AG04449 (cell line): ENCODE data around the gene CECR2.

ENCODE experiments used
- CTCF ChIA-PET: fragments of 350-600 bp; formaldehyde crosslinking; extraction: SDS; loops from one replicate; lab custom pipeline; 2021; ENCODE audit warnings: antibody characterized with exemption; lab: Yijun Ruan, JAX
- POLR2A ChIA-PET: fragments of 400-600, 350-600 bp; formaldehyde crosslinking; extraction: SDS; loops from one replicate; lab custom pipeline; 2020; ENCODE audit warnings: antibody characterized with exemption, inconsistent platforms; lab: Yijun Ruan, JAX
- DNase-seq: peaks from one replicate; pipeline ENCODE4 v3.0.0-alpha.2; 2010; ENCODE audit warnings: low read depth, low spot score
- H3K4me3 ChIP-seq: 2 replicates; pipeline ENCODE4 v1.5.1; 2011; ENCODE audit warnings: low read depth, mild to moderate bottlenecking, control low read depth, low read length
- TF ChIP-seq, protein P1 (sequence below): IDR thresholded peaks from one replicate; pipeline ENCODE4 v1.5.1; 2011; ENCODE audit warnings: mild to moderate bottlenecking, moderate library complexity, low read length, control low read depth, inconsistent platforms; ENCODE audit not compliant: insufficient read depth; ENCODE audit errors: missing control alignments

Gene CECR2

DNA sequence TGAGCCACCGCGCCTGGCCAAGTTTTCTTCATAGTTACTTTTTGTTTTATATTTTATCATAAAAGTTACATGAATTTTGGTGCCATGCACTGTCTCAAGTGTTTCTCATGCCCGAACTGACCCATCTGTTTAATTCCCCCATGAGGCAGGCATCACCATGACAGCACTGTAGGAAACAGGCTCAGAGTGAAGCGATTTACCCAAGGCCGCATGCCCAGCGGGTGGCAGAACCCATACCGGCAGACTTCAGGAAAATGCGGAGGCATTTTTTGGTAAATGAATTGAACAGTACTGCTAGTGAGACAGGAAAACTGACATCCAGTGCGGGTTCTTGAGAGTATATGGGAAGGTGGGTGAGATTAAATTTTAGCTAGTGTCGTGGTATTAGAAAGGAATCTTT lies 19.0 kb downstream of the CECR2 start:
- DNase-seq: no peak
- CTCF ChIA-PET: no interaction called here
- no peak overlapping the region for H3K4me3 ChIP-seq
- POLR2A ChIA-PET: no interaction called here
- TF ChIP-seq, protein P1, sequence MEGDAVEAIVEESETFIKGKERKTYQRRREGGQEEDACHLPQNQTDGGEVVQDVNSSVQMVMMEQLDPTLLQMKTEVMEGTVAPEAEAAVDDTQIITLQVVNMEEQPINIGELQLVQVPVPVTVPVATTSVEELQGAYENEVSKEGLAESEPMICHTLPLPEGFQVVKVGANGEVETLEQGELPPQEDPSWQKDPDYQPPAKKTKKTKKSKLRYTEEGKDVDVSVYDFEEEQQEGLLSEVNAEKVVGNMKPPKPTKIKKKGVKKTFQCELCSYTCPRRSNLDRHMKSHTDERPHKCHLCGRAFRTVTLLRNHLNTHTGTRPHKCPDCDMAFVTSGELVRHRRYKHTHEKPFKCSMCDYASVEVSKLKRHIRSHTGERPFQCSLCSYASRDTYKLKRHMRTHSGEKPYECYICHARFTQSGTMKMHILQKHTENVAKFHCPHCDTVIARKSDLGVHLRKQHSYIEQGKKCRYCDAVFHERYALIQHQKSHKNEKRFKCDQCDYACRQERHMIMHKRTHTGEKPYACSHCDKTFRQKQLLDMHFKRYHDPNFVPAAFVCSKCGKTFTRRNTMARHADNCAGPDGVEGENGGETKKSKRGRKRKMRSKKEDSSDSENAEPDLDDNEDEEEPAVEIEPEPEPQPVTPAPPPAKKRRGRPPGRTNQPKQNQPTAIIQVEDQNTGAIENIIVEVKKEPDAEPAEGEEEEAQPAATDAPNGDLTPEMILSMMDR: no peak

DNA sequence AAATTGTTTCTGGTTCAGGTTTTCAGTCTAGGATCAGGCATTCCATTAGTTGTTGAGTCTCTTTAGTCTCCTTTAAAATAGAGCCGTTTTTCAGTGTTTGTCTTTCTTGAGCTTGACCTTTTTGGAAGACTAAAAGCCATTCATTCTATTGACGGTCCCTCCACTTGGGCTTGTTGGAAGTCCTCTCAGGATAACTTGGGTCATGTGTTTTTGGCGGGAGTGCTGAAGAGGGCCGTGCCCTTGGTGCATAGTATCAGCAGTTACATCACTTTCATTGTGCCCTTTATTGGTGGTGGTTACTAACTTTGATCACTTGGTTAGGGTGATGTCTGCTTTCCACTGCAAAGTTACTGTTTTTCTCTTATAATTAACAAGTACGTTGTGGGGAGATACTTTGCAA lies 20.8 kb downstream of the CECR2 start:
- POLR2A ChIA-PET: no interaction called here
- TF ChIP-seq, protein P1: no peak
- no peak for DNase-seq
- CTCF ChIA-PET: no interaction called here
- H3K4me3 ChIP-seq: no peak overlapping the region

DNA sequence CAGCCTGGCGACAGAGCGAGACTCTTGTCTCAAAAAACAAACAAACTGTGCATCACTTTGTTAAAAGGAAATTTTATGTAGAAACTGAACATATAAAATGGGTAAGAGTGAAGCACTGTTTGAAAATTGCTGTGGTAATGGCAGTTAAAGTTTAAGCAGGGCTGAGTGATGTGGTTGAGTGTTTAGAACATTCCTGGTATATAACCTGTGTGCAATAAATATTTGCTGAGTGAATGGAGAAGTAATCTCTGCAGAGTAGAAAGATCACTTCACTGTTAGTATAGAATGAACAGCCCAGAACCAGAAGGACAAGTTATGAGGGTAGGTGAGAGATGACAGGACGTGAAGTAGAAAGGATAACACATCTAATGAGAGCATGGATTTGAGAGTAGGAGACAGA lies 27.3 kb downstream of the CECR2 start:
- TF ChIP-seq, protein P1: no peak
- ChIA-PET CTCF (no interaction called here), POLR2A (no interaction called here)
- DNase-seq: no peak
- H3K4me3 ChIP-seq: no peak overlapping the region

DNA sequence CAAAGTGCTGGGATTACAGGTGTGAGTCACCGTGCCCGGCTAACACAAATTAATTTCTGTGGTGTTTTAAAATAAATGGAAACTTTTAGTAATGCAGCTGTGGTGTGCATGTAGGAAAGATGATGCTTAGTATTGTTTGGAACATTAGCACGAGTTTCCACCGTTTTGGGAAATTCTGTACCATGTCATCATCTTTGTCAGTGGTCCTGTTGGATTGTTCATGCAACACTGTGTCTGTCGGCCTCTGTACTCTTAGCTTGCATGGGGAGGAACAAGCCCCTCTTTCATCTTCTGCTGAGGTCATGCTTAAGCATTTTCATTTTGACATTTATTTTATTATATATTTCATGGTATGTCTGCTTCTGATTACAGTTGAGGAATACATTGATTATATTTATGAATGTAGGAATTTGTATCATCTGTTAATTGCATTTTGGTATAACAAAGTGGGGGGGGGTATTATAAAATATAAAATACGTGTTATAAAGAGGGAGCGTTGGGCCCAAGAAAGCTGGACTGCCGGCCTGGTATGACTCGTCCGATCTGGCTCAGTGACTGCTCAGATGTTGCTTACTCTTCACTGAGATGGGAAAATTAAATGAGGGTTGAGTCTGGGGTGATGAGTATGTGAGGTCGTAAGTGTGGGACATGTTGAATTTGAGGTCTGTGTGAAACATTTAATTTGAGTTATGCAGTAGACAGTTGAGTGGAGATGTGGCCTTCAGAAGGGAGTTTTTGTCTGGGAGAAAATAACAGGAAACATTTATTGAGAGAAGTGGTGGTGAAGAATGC lies 28.7 kb downstream of the CECR2 start:
- POLR2A ChIA-PET: no interaction called here

DNA sequence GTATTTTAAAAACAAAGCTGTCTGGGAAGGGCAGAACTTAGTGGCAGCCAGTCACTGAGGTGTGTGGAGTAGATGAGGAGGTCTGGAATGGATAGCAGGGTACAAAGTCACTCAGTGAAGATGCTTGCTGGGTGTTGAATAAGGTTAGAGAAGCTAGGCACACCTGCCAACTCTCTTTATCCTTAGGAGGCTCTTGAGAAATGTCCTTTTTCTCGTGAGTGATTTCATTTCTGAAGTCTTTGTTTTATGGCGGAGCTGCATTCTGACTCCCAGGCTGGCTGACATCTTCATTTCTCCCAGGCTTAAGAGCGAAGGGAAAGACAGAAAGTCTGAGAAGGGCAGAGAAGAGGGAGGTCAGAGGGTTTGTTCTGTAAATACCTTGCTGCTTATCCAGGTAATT lies 31.0 kb downstream of the CECR2 start:
- POLR2A ChIA-PET: no interaction called here
- no peak for DNase-seq

More for the DNA sequence above, 28.7 kb downstream of the CECR2 start:
- TF ChIP-seq, protein P1: no peak
- H3K4me3 ChIP-seq: no peak overlapping the region
- DNase-seq: no peak
- CTCF ChIA-PET: no interaction called here

DNA sequence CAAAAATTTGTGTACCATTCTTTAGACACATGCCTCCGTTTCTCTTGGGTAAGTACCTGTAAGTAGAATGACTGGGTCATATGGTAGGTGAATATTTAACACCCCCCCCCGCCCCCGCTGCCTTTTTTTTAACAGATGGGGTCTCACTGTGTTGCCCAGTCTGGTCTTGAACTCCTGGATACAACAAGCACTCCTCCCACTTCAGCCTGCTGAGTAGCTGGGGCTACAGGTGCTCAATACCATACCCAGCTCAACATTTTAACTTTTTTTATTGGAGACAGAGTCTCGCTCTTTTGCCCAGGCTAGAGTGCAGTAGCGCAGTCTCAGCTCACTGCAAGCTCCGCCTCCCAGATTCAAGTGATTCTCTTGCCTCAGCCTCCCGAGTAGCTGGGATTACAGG lies 32.5 kb downstream of the CECR2 start:
- H3K4me3 ChIP-seq: no peak overlapping the region
- CTCF ChIA-PET: no interaction called here
- DNase-seq: no peak
- TF ChIP-seq, protein P1: no peak
- POLR2A ChIA-PET: no interaction called here

More for the DNA sequence above, 31.0 kb downstream of the CECR2 start:
- TF ChIP-seq, protein P1: no peak
- H3K4me3 ChIP-seq: no peak overlapping the region
- CTCF ChIA-PET: no interaction called here
